ENCODE results near the gene CFAP206.

- TF ChIP-seq CTCF (IDR thresholded peaks at IDR 0.05) (no peak), POLR2A (IDR thresholded peaks at IDR 0.05) (no peak)
Observed at GRCh38 chr6:87494761-87495422, 87.1 kb downstream of the CFAP206 start.
